ENCODE results near the gene PTX4. TPM values are rescaled to one million over a fixed set of nuclear protein-coding genes. Genes with fewer than 3 reads are reported as not detected.

PTX4 gene
- total and polyA plus RNA-seq, 9 of the 15 experiments (the other 6 are each of a cell fraction or from before 2014, with no cell fraction given) = 0.11 TPM; not detected in 8

DNA sequence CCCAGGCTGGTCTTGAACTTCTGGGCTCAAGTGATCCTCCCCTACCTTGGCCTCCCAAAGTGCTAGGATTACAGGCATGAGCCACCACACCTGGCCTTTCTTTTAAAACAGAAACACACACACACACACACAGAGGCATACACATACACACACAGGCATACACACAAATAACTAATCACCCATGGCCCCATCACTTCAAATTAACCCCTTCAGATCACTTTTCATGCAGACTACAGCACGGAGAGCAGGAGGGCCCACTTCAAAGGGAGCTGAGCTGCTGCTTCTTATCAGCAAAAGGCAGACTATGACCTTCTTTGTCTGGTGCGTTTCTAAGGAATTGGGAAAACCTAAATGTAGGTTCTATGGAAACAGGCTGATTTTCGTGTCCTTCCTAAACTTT is 15.8 kb downstream of the PTX4 start (continued):
- TF ChIP-seq EP400 (IDR thresholded peaks at IDR 0.05) = peak; percentile 23; the same call in 1 of the 2 replicates
- TF ChIP-seq NFATC3 (IDR thresholded peaks at IDR 0.05) = 0 out of 2 replicates have a peak, but pooled peaks have one; percentile 42
- TF ChIP-seq ZNF212 (CRISPR knock-in tag; IDR thresholded peaks at IDR 0.05) = no peak
- TF ChIP-seq, protein P1, sequence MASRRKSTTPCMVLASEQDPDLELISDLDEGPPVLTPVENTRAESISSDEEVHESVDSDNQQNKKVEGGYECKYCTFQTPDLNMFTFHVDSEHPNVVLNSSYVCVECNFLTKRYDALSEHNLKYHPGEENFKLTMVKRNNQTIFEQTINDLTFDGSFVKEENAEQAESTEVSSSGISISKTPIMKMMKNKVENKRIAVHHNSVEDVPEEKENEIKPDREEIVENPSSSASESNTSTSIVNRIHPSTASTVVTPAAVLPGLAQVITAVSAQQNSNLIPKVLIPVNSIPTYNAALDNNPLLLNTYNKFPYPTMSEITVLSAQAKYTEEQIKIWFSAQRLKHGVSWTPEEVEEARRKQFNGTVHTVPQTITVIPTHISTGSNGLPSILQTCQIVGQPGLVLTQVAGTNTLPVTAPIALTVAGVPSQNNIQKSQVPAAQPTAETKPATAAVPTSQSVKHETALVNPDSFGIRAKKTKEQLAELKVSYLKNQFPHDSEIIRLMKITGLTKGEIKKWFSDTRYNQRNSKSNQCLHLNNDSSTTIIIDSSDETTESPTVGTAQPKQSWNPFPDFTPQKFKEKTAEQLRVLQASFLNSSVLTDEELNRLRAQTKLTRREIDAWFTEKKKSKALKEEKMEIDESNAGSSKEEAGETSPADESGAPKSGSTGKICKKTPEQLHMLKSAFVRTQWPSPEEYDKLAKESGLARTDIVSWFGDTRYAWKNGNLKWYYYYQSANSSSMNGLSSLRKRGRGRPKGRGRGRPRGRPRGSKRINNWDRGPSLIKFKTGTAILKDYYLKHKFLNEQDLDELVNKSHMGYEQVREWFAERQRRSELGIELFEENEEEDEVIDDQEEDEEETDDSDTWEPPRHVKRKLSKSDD (conservative IDR thresholded peaks at IDR 0.05; ENCODE audit: low read length) = no peak
- no peak for TF ChIP-seq MEF2A (IDR thresholded peaks at IDR 0.05; ENCODE audit: control insufficient read depth, low read depth, low read length)
- TF ChIP-seq ETV6 (IDR thresholded peaks at IDR 0.05; ENCODE audit: borderline replicate concordance in 1 of 2, low read depth in 2 of 2, low read length in 1 of 2) = no peak
- no peak for TF ChIP-seq ETV6 (CRISPR knock-in tag; IDR thresholded peaks at IDR 0.05; ENCODE audit: borderline replicate concordance)
- no peak for TF ChIP-seq RBM34 (IDR thresholded peaks at IDR 0.05; ENCODE audit: borderline replicate concordance, insufficient read depth, low read length)
- no peak for TF ChIP-seq ZNF717 (CRISPR knock-in tag; IDR thresholded peaks at IDR 0.05)
- TF ChIP-seq MXI1 (IDR thresholded peaks at IDR 0.05; ENCODE audit: low read depth, low read length) = no peak
- no peak for TF ChIP-seq HMG20A (CRISPR knock-in tag; conservative IDR thresholded peaks at IDR 0.05)
- no peak for TF ChIP-seq ZNF224 (CRISPR knock-in tag; IDR thresholded peaks at IDR 0.05)
- TF ChIP-seq SAFB (IDR thresholded peaks at IDR 0.05; ENCODE audit: borderline replicate concordance, low read depth, low read length) = no peak
- peak; percentile 70 for TF ChIP-seq NCOR1 (IDR thresholded peaks at IDR 0.05)
- no peak for TF ChIP-seq RB1 (IDR thresholded peaks at IDR 0.05; ENCODE audit: low read depth)
- TF ChIP-seq PTTG1 (tag; IDR thresholded peaks at IDR 0.05; ENCODE audit: low read depth) = no peak
- TF ChIP-seq SRSF3 (IDR thresholded peaks at IDR 0.05; ENCODE audit: insufficient read depth, low read length) = no peak
- TF ChIP-seq, protein P2, sequence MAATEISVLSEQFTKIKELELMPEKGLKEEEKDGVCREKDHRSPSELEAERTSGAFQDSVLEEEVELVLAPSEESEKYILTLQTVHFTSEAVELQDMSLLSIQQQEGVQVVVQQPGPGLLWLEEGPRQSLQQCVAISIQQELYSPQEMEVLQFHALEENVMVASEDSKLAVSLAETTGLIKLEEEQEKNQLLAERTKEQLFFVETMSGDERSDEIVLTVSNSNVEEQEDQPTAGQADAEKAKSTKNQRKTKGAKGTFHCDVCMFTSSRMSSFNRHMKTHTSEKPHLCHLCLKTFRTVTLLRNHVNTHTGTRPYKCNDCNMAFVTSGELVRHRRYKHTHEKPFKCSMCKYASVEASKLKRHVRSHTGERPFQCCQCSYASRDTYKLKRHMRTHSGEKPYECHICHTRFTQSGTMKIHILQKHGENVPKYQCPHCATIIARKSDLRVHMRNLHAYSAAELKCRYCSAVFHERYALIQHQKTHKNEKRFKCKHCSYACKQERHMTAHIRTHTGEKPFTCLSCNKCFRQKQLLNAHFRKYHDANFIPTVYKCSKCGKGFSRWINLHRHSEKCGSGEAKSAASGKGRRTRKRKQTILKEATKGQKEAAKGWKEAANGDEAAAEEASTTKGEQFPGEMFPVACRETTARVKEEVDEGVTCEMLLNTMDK (IDR thresholded peaks at IDR 0.05; ENCODE audit: borderline replicate concordance, insufficient read depth, low read depth, low read length, poor library complexity, severe bottlenecking) = no peak
- no peak for TF ChIP-seq ZNF174 (CRISPR knock-in tag; IDR thresholded peaks at IDR 0.05)
- TF ChIP-seq ETS2 (tag; IDR thresholded peaks at IDR 0.05; ENCODE audit: borderline replicate concordance, poor library complexity, severe bottlenecking) = no peak
- TF ChIP-seq KLF1 (tag; IDR thresholded peaks at IDR 0.05) = no peak
- no peak for TF ChIP-seq TCFL5 (CRISPR knock-in tag; conservative IDR thresholded peaks at IDR 0.05)
- TF ChIP-seq KHSRP (IDR thresholded peaks at IDR 0.05) = no peak
- TF ChIP-seq, protein P3, sequence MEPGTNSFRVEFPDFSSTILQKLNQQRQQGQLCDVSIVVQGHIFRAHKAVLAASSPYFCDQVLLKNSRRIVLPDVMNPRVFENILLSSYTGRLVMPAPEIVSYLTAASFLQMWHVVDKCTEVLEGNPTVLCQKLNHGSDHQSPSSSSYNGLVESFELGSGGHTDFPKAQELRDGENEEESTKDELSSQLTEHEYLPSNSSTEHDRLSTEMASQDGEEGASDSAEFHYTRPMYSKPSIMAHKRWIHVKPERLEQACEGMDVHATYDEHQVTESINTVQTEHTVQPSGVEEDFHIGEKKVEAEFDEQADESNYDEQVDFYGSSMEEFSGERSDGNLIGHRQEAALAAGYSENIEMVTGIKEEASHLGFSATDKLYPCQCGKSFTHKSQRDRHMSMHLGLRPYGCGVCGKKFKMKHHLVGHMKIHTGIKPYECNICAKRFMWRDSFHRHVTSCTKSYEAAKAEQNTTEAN (CRISPR knock-in tag; IDR thresholded peaks at IDR 0.05) = no peak
- TF ChIP-seq MTA3 (IDR thresholded peaks at IDR 0.05; ENCODE audit: borderline replicate concordance) = peak; percentile 26; the same call in 1 of the 2 replicates
- TF ChIP-seq ZNF133 (CRISPR knock-in tag; IDR thresholded peaks at IDR 0.05) = no peak
